ENCODE results near the gene KCNJ6. TPM values are rescaled to one million over a fixed set of nuclear protein-coding genes. Genes with fewer than 3 reads are reported as not detected.

KCNJ6 gene
- total and polyA plus RNA-seq, 2 of the 8 experiments (the other 6 are each of a cell fraction or from before 2014, with no cell fraction given), result 0.51 to 1.2 TPM

DNA sequence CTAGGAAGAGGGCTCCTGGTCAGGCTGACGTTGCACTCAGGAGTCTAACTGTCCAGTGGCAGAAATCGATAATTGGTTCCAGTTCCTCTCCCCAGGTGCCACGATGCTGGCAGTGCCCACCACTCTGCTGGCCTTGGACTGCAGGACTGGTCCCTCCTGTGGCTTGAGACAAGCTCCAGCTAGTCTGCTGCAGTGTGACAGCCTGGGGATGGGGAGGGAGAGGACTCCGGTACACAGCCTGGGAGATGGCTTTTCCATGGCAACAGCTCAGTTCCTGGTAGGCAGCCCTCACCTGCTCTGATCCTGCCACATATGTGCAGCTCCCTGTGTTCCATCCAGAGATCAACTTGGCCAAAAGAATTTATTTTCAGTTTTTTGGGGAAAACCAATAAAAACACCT is 239.3 kb downstream of the KCNJ6 start:
- WGBS, 2 experiments (ENCODE audit: extremely low coverage in 1 of 2, insufficient coverage in 1 of 2, insufficient read length in 1 of 2, insufficient replicate concordance in 2 of 2, low coverage in 1 of 2, low lambda C conversion rate in 2 of 2, missing lambda C conversion rate in 1 of 2), result 98% methylated on average over 4 of the region's 4 CpGs; no CpG with 5 or more reads in 1 of the 2 experiments
- H3K9ac ChIP-seq (replicated peaks in 1 of 4; ENCODE audit: extremely low read depth in 1 of 4, low read depth in 3 of 4, low read length in 3 of 4), result no peak overlapping the region
- no peak overlapping the region for H3K4me3 ChIP-seq (ENCODE audit: extremely low read depth in 1 of 4, insufficient read depth in 2 of 4, low read depth in 3 of 4, low read length in 4 of 4)
- H2BK20ac ChIP-seq (ENCODE audit: low read length), result peak overlapping the region; percentile 17; the same call in 1 of the 2 replicates
- H2AFZ ChIP-seq (ENCODE audit: low read length), result no peak overlapping the region
- H4K8ac ChIP-seq (ENCODE audit: extremely low read depth, insufficient read depth, low read length), result no peak overlapping the region
- H2AK5ac ChIP-seq (ENCODE audit: low read depth, low read length), result no peak overlapping the region
- no peak overlapping the region for H4K5ac ChIP-seq (ENCODE audit: insufficient read length, low read depth, low read length)
- H3K18ac ChIP-seq (ENCODE audit: extremely low read depth, low read length), result no peak overlapping the region
- no peaks in the 10 kb centered on the region for H4K20me1 ChIP-seq (replicated peaks in 1 of 2; ENCODE audit: control insufficient read depth in 1 of 2, insufficient read depth in 2 of 2, low read length in 2 of 2)
- peaks cover 2% of the 10 kb centered on the region; the same call in 1 of the 2 replicates for H3K23me2 ChIP-seq (ENCODE audit: low read depth, low read length)
- TF ChIP-seq TAF7 (optimal IDR thresholded peaks at IDR 0.05; ENCODE audit: borderline replicate concordance, low read depth, low read length), result no peak
- no peak for TF ChIP-seq EP300 (IDR thresholded peaks at IDR 0.05; ENCODE audit: borderline replicate concordance in 1 of 2, low read depth in 2 of 2, low read length in 2 of 2)
- TF ChIP-seq SIN3A (conservative IDR thresholded peaks at IDR 0.05 in 1 of 2, IDR thresholded peaks at IDR 0.05 in 1 of 2; ENCODE audit: low read depth in 1 of 2, low read length in 2 of 2), result no peak
- no peak for TF ChIP-seq CBX5 (IDR thresholded peaks at IDR 0.05; ENCODE audit: low read depth, low read length)
- no peak for TF ChIP-seq TCF12 (IDR thresholded peaks at IDR 0.05; ENCODE audit: low read depth, low read length)
- TF ChIP-seq SP1 (IDR thresholded peaks at IDR 0.05; ENCODE audit: low read depth, low read length), result no peak
- no peak for TF ChIP-seq BRCA1 (IDR thresholded peaks at IDR 0.05; ENCODE audit: low read depth, low read length)
- no peak for TF ChIP-seq SP2 (IDR thresholded peaks at IDR 0.05; ENCODE audit: low read length)
- no peak for TF ChIP-seq CTCF (IDR thresholded peaks at IDR 0.05; ENCODE audit: control extremely low read depth in 1 of 3, insufficient read depth in 1 of 3, low read depth in 1 of 3, low read length in 3 of 3)
- H4K91ac ChIP-seq (replicated peaks; ENCODE audit: insufficient read length, low read length), result no peak overlapping the region
- no peak overlapping the region for H3K27ac ChIP-seq (ENCODE audit: low read depth, low read length)
- no peak overlapping the region for H3K14ac ChIP-seq (ENCODE audit: insufficient read length)
- ChIA-PET CTCF (ENCODE audit: partially characterized antibody) (interaction anchor here (1.6 to 2.3 kb wide), 3 partner anchors 9 to 29 kb away, joined by 4 to 6 read pairs (median 6); no protein-coding TSS in a partner anchor), POLR2A (ENCODE audit: partially characterized antibody) (no interaction called here)
- no peak overlapping the region for H3K4ac ChIP-seq (replicated peaks; ENCODE audit: insufficient read length, low read depth, low read length)
- FAIRE-seq (no peak), DNase-seq (ENCODE audit: low read depth in 1 of 2, low spot score in 2 of 2) (no peak)
- no peak overlapping the region for H3K56ac ChIP-seq (replicated peaks; ENCODE audit: insufficient read length, low read depth, low read length)
- no peaks in the 10 kb centered on the region for H3K36me3 ChIP-seq (ENCODE audit: control insufficient read depth in 2 of 4, insufficient read depth in 4 of 4, low read length in 3 of 4)
- H2BK5ac ChIP-seq (ENCODE audit: low read depth, low read length), result no peak overlapping the region
- H2BK12ac ChIP-seq (ENCODE audit: low read depth, low read length), result peak overlapping the region; percentile 97; the same call in 1 of the 2 replicates
- no peaks in the 10 kb centered on the region for H3K79me2 ChIP-seq (ENCODE audit: control insufficient read depth in 1 of 2, insufficient read depth in 2 of 2, low read length in 2 of 2)
- no peak overlapping the region; the same call in 1 of the 2 replicates for H2BK15ac ChIP-seq (ENCODE audit: low read length)
- H3K27me3 ChIP-seq (replicated peaks in 1 of 4; ENCODE audit: control insufficient read depth in 3 of 4, extremely low read depth in 1 of 4, insufficient read depth in 3 of 4, low read length in 3 of 4), result no peaks in the 10 kb centered on the region; a peak in 2 of 7 replicates
- no peaks in the 10 kb centered on the region for H3K79me1 ChIP-seq (ENCODE audit: low read depth, low read length)
- H3K4me2 ChIP-seq (ENCODE audit: insufficient read depth in 1 of 2, low read depth in 2 of 2, low read length in 2 of 2), result no peak overlapping the region
- H3K4me1 ChIP-seq (replicated peaks in 1 of 4; ENCODE audit: control insufficient read depth in 3 of 4, insufficient read depth in 4 of 4, low read length in 3 of 4), result peaks cover 0 to 8% (median 2%) of the 10 kb centered on the region in 4 experiments; a peak in 4 of 7 replicates
- H3K23ac ChIP-seq (ENCODE audit: insufficient read length), result no peak overlapping the region
- H2BK120ac ChIP-seq (replicated peaks; ENCODE audit: low read depth, low read length), result no peak overlapping the region
- H3K9me3 ChIP-seq (ENCODE audit: insufficient read depth in 2 of 2, low read depth in 1 of 2, low read length in 1 of 2), result peaks cover 0 to 6% of the 10 kb centered on the region in 2 experiments; a peak in 1 of 4 replicates
